Activated T-cell treated with anti-CD3 and anti-CD28 coated beads, Interleukin-2, amount 50 U/mL, for 4 hours (primary cell): Measurements from ENCODE around the gene PCDH12. TPM values are rescaled to one million over a fixed set of nuclear protein-coding genes. Genes with fewer than 3 reads are reported as not detected.
"Not testable (repeated sequence)": the region's sequence is repeated elsewhere in the genome, so short reads cannot be mapped to it uniquely, and the experiment has no call there.

Source experiments
- ATAC-seq, 2 donors: fragments of 200-7000 bp; cut with Tn5 transposase; one replicate each; pipeline ENCODE4 v1.10.0; 2021
- DNase-seq: peaks from one replicate; pipeline ENCODE4 v3.0.0-alpha.2; 2020
- H3K27me3 Mint-ChIP-seq: one replicate; pipeline ENCODE4 v1.8.0; 2021; ENCODE audit warnings: low read depth, mixed read lengths
- H3K36me3 Mint-ChIP-seq: one replicate; pipeline ENCODE4 v1.8.0; 2022; ENCODE audit warnings: mixed read lengths; ENCODE audit not compliant: insufficient read depth
- H3K4me1 Mint-ChIP-seq: one replicate; pipeline ENCODE4 v1.8.0; 2021; ENCODE audit warnings: low read depth, mixed read lengths
- H3K4me3 Mint-ChIP-seq: one replicate; pipeline ENCODE4 v1.8.0; 2021; ENCODE audit warnings: mild to moderate bottlenecking, moderate library complexity, mixed read lengths
- H3K9me3 Mint-ChIP-seq: one replicate; pipeline ENCODE4 v1.8.0; 2021; ENCODE audit warnings: mixed read lengths
- total RNA-seq, 3 donors: library from RNA; stranded (reverse); gene quantifications; one replicate each; pipeline ENCODE4 v1.2.1, GENCODE V29; 2021

The PCDH12 gene
- total RNA-seq, 3 donors from 2014 or later, result 0.13 to 0.65 (median 0.24) TPM

GRCh38 chr5:141935538-141935937 lies 22.5 kb downstream of the PCDH12 start:
- H3K36me3 Mint-ChIP-seq, result peaks cover 42% of the 10 kb centered on the region
- DNase-seq (no peak), ATAC-seq (no peak)
- no peak overlapping the region for H3K4me3 Mint-ChIP-seq
- no peaks in the 10 kb centered on the region for H3K27me3 Mint-ChIP-seq
- no peaks in the 10 kb centered on the region for H3K4me1 Mint-ChIP-seq
- H3K9me3 Mint-ChIP-seq, result no peaks in the 10 kb centered on the region

GRCh38 chr5:141934099-141934844 lies 23.7 kb downstream of the PCDH12 start:
- H3K9me3 Mint-ChIP-seq, result no peaks in the 10 kb centered on the region

GRCh38 chr5:141933151-141933550 lies 24.9 kb downstream of the PCDH12 start:
- peaks cover 44% of the 10 kb centered on the region for H3K36me3 Mint-ChIP-seq
- H3K4me3 Mint-ChIP-seq, result no peak overlapping the region
- no peaks in the 10 kb centered on the region for H3K9me3 Mint-ChIP-seq
- H3K4me1 Mint-ChIP-seq, result no peaks in the 10 kb centered on the region
- no peaks in the 10 kb centered on the region for H3K27me3 Mint-ChIP-seq
- DNase-seq, result no peak
- no peak for ATAC-seq

More at GRCh38 chr5:141934099-141934844, 23.7 kb downstream of the PCDH12 start:
- Mint-ChIP-seq H3K4me3 (no peak overlapping the region), H3K36me3 (peaks cover 37% of the 10 kb centered on the region), H3K4me1 (no peaks in the 10 kb centered on the region), H3K27me3 (no peaks in the 10 kb centered on the region)
- DNase-seq, result no peak
- no peak for ATAC-seq

- Mint-ChIP-seq H3K4me1 (peaks cover 7% of the 10 kb centered on the region), H3K4me3 (no peak overlapping the region), H3K9me3 (no peaks in the 10 kb centered on the region), H3K36me3 (peaks cover 56% of the 10 kb centered on the region), H3K27me3 (no peaks in the 10 kb centered on the region)
- ATAC-seq, result no peak
- DNase-seq, result no peak
Observed at GRCh38 chr5:141931694-141932093, 26.3 kb downstream of the PCDH12 start.

GRCh38 chr5:141929398-141930058 lies 28.5 kb downstream of the PCDH12 start:
- peaks cover 53% of the 10 kb centered on the region for H3K36me3 Mint-ChIP-seq
- DNase-seq (no peak), ATAC-seq (no peak)
- H3K4me1 Mint-ChIP-seq, result peaks cover 15% of the 10 kb centered on the region
- no peak overlapping the region for H3K4me3 Mint-ChIP-seq
- no peaks in the 10 kb centered on the region for H3K27me3 Mint-ChIP-seq
- no peaks in the 10 kb centered on the region for H3K9me3 Mint-ChIP-seq

- Mint-ChIP-seq H3K36me3 (peaks cover 51% of the 10 kb centered on the region), H3K4me1 (peaks cover 25% of the 10 kb centered on the region), H3K9me3 (no peaks in the 10 kb centered on the region), H3K27me3 (no peaks in the 10 kb centered on the region), H3K4me3 (no peak overlapping the region)
- ATAC-seq (no peak), DNase-seq (no peak)
Observed at GRCh38 chr5:141928051-141928450, 30.0 kb downstream of the PCDH12 start.

- H3K36me3 Mint-ChIP-seq, result peaks cover 41% of the 10 kb centered on the region
- ATAC-seq (no peak), DNase-seq (no peak)
- H3K4me1 Mint-ChIP-seq, result peaks cover 29% of the 10 kb centered on the region
- H3K27me3 Mint-ChIP-seq, result no peaks in the 10 kb centered on the region
- no peak overlapping the region for H3K4me3 Mint-ChIP-seq
- H3K9me3 Mint-ChIP-seq, result no peaks in the 10 kb centered on the region
Observed at GRCh38 chr5:141926434-141926833, 31.6 kb downstream of the PCDH12 start.

GRCh38 chr5:141923448-141924313 lies 34.3 kb downstream of the PCDH12 start, which contains the start of gene DELE1:
DELE1 (plus strand) TSS chr5:141923871; CDS start chr5:141923942, 71 bp downstream.
- H3K27me3 Mint-ChIP-seq, result no peaks in the 10 kb centered on the region
- peaks cover 30% of the 10 kb centered on the region for H3K36me3 Mint-ChIP-seq
- H3K4me1 Mint-ChIP-seq, result peaks cover 29% of the 10 kb centered on the region
- H3K9me3 Mint-ChIP-seq, result no peaks in the 10 kb centered on the region
- ATAC-seq (peak; percentile 96 to 97), DNase-seq (peak; percentile 84)
- peak within 1 kb of the TSS; percentile 87 for H3K4me3 Mint-ChIP-seq

- Mint-ChIP-seq H3K4me3 (peak overlapping the region; percentile 87), H3K4me1 (peaks cover 28% of the 10 kb centered on the region), H3K36me3 (peaks cover 24% of the 10 kb centered on the region)
- peak; percentile 0 to 1 for ATAC-seq
- not testable (repeated sequence) for H3K9me3 Mint-ChIP-seq, DNase-seq, H3K27me3 Mint-ChIP-seq
Observed at GRCh38 chr5:141922827-141923447, 35.1 kb downstream of the PCDH12 start.

GRCh38 chr5:141920771-141921170 lies 37.2 kb downstream of the PCDH12 start:
- ATAC-seq (no peak), DNase-seq (no peak)
- Mint-ChIP-seq H3K4me3 (no peak overlapping the region), H3K27me3 (peaks cover 7% of the 10 kb centered on the region), H3K36me3 (peaks cover 9% of the 10 kb centered on the region), H3K4me1 (peaks cover 18% of the 10 kb centered on the region), H3K9me3 (no peaks in the 10 kb centered on the region)

GRCh38 chr5:141919218-141920119 lies 38.5 kb downstream of the PCDH12 start:
- Mint-ChIP-seq H3K27me3 (peaks cover 20% of the 10 kb centered on the region), H3K9me3 (no peaks in the 10 kb centered on the region), H3K36me3 (peaks cover 4% of the 10 kb centered on the region), H3K4me1 (peaks cover 17% of the 10 kb centered on the region), H3K4me3 (no peak overlapping the region)
- DNase-seq (no peak), ATAC-seq (no peak)

- ATAC-seq (no peak), DNase-seq (no peak)
- Mint-ChIP-seq H3K36me3 (no peaks in the 10 kb centered on the region), H3K4me3 (no peak overlapping the region), H3K27me3 (peaks cover 33% of the 10 kb centered on the region), H3K9me3 (no peaks in the 10 kb centered on the region), H3K4me1 (peaks cover 13% of the 10 kb centered on the region)
Observed at GRCh38 chr5:141917760-141918159, 40.2 kb downstream of the PCDH12 start.

- DNase-seq (no peak), ATAC-seq (no peak)
- no peak overlapping the region for H3K4me3 Mint-ChIP-seq
- H3K9me3 Mint-ChIP-seq, result no peaks in the 10 kb centered on the region
- no peaks in the 10 kb centered on the region for H3K36me3 Mint-ChIP-seq
- peaks cover 40% of the 10 kb centered on the region for H3K27me3 Mint-ChIP-seq
- H3K4me1 Mint-ChIP-seq, result peaks cover 11% of the 10 kb centered on the region
Observed at GRCh38 chr5:141916522-141916921, 41.5 kb downstream of the PCDH12 start.
